IMR-90 (cell line): ENCODE data around the gene SPACA5.
"Not testable (repeated sequence)": the region's sequence is repeated elsewhere in the genome, so short reads cannot be mapped to it uniquely, and the experiment has no call there.

ENCODE experiments used
- CEBPB ChIP-seq: IDR thresholded peaks from 2 replicates; pipeline ENCODE4 v1.6.1; 2012; ENCODE audit warnings: low read depth, low read length, improper control_type of control experiment
- MAZ ChIP-seq: IDR thresholded peaks from 2 replicates; pipeline ENCODE4 v1.6.1; 2012; ENCODE audit warnings: low read depth, mild to moderate bottlenecking, low read length, improper control_type of control experiment, moderate library complexity, borderline replicate concordance
- POLR2A ChIP-seq: IDR thresholded peaks from 2 replicates; pipeline ENCODE4 v1.6.1; 2012; ENCODE audit warnings: mild to moderate bottlenecking, low read depth, low read length
- RAD21 ChIP-seq: IDR thresholded peaks from 2 replicates; pipeline ENCODE4 v1.6.1; 2012; ENCODE audit warnings: low read length, improper control_type of control experiment
- RFX5 ChIP-seq: IDR thresholded peaks from 2 replicates; pipeline ENCODE4 v1.8.0; 2012; ENCODE audit warnings: low read depth, mild to moderate bottlenecking, low read length, moderate library complexity
- SMC3 ChIP-seq: fragments of 150-350 bp; IDR thresholded peaks from 2 replicates; pipeline ENCODE4 v1.6.1; 2016; ENCODE audit warnings: low read depth, mild to moderate bottlenecking, antibody characterized with exemption, low read length, moderate library complexity
- TF ChIP-seq, protein P1 (sequence below): conservative IDR thresholded peaks from 2 replicates; pipeline ENCODE4 v1.5.1; 2012; ENCODE audit warnings: mild to moderate bottlenecking, low read depth, low read length, improper control_type of control experiment
- TF ChIP-seq, protein P2 (sequence below): fragments of 150-350 bp; IDR thresholded peaks from 2 replicates; pipeline ENCODE4 v1.6.1; 2016; ENCODE audit warnings: low read depth, mild to moderate bottlenecking, low read length, moderate library complexity, borderline replicate concordance
- TF ChIP-seq, protein P3 (sequence below): fragments of 150-350 bp; IDR thresholded peaks from 2 replicates; pipeline ENCODE4 v1.6.1; 2017; ENCODE audit warnings: mild to moderate bottlenecking, antibody characterized with exemption, low read length, low read depth

DNA sequence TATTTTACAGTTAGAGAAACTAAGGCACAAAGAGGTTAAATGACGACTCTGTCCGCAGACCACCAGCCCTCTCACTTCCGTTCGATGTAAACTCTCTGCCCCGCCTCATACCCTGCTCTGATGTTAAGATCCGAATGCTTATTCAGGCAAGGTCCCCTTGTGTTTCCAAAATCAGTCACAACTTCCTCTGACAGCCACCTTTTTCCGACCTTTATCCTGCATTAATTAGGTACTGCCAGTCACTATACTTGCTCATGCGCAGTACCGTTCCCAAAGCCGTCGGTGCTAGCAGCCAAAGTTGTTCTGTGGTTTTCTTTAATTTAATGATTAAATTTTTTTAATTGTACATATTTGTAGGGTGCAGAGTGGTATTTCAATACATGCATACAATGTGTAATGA lies 13.7 kb downstream of the SPACA5 start:
- not testable (repeated sequence) for TF ChIP-seq SMC3, RAD21, CEBPB, POLR2A, MAZ, RFX5
- TF ChIP-seq, protein P1, sequence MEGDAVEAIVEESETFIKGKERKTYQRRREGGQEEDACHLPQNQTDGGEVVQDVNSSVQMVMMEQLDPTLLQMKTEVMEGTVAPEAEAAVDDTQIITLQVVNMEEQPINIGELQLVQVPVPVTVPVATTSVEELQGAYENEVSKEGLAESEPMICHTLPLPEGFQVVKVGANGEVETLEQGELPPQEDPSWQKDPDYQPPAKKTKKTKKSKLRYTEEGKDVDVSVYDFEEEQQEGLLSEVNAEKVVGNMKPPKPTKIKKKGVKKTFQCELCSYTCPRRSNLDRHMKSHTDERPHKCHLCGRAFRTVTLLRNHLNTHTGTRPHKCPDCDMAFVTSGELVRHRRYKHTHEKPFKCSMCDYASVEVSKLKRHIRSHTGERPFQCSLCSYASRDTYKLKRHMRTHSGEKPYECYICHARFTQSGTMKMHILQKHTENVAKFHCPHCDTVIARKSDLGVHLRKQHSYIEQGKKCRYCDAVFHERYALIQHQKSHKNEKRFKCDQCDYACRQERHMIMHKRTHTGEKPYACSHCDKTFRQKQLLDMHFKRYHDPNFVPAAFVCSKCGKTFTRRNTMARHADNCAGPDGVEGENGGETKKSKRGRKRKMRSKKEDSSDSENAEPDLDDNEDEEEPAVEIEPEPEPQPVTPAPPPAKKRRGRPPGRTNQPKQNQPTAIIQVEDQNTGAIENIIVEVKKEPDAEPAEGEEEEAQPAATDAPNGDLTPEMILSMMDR: not testable (repeated sequence)
- TF ChIP-seq, protein P2, sequence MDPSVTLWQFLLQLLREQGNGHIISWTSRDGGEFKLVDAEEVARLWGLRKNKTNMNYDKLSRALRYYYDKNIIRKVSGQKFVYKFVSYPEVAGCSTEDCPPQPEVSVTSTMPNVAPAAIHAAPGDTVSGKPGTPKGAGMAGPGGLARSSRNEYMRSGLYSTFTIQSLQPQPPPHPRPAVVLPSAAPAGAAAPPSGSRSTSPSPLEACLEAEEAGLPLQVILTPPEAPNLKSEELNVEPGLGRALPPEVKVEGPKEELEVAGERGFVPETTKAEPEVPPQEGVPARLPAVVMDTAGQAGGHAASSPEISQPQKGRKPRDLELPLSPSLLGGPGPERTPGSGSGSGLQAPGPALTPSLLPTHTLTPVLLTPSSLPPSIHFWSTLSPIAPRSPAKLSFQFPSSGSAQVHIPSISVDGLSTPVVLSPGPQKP: not testable (repeated sequence)
- TF ChIP-seq, protein P3, sequence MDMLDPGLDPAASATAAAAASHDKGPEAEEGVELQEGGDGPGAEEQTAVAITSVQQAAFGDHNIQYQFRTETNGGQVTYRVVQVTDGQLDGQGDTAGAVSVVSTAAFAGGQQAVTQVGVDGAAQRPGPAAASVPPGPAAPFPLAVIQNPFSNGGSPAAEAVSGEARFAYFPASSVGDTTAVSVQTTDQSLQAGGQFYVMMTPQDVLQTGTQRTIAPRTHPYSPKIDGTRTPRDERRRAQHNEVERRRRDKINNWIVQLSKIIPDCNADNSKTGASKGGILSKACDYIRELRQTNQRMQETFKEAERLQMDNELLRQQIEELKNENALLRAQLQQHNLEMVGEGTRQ: not testable (repeated sequence)
